HepG2 (cell line): ENCODE results near the gene RNPS1. TPM values are rescaled to one million over a fixed set of nuclear protein-coding genes. Genes with fewer than 3 reads are reported as not detected.

ENCODE experiments used
- ATF5 ChIP-seq: sonication (generic); formaldehyde crosslinking; IDR thresholded peaks from 2 replicates; pipeline ENCODE4 v1.4.0; 2020; ENCODE audit warnings: mild to moderate bottlenecking, low read depth, missing genetic modification reagents
- CERS6 ChIP-seq: sonication (generic); formaldehyde crosslinking; IDR thresholded peaks from 2 replicates; pipeline ENCODE4 v1.5.0; 2020; ENCODE audit warnings: missing genetic modification reagents
- HMGXB4 ChIP-seq, 2 experiments: sonication (generic) in 1 of 2; formaldehyde crosslinking in 1 of 2; IDR thresholded peaks; 2 replicates each; pipeline versions ENCODE4 v1.4.0 to v1.6.1; 2018 to 2020; ENCODE audit warnings: missing genetic modification reagents in 2 of 2, borderline replicate concordance in 1 of 2, low read depth in 1 of 2, mild to moderate bottlenecking in 1 of 2, missing biosample characterization in 1 of 2
- HOXA3 ChIP-seq: sonication (generic); formaldehyde crosslinking; IDR thresholded peaks from 2 replicates; pipeline ENCODE4 v1.5.0; 2020; ENCODE audit warnings: missing genetic modification reagents
- HOXA5 ChIP-seq: sonication (generic); formaldehyde crosslinking; IDR thresholded peaks from 2 replicates; pipeline ENCODE4 v1.4.0; 2020; ENCODE audit warnings: missing genetic modification reagents
- MIER2 ChIP-seq: IDR thresholded peaks from 2 replicates; pipeline ENCODE4 v1.6.1; 2016; ENCODE audit warnings: missing biosample characterization, missing genetic modification reagents
- NKX3-1 ChIP-seq: sonication (generic); formaldehyde crosslinking; IDR thresholded peaks from 2 replicates; pipeline ENCODE4 v1.5.0; 2020; ENCODE audit warnings: missing genetic modification reagents
- SIN3A ChIP-seq: IDR thresholded peaks from 2 replicates; pipeline ENCODE4 v1.6.1; 2011; ENCODE audit warnings: low read depth, mild to moderate bottlenecking, control low read depth, low read length, borderline replicate concordance
- SRF ChIP-seq: IDR thresholded peaks from 2 replicates; pipeline ENCODE4 v1.6.1; 2011; ENCODE audit warnings: mild to moderate bottlenecking, low read depth, low read length, moderate library complexity
- ZBTB38 ChIP-seq: sonication (generic); formaldehyde crosslinking; IDR thresholded peaks from 2 replicates; pipeline ENCODE4 v1.5.1; 2020; ENCODE audit warnings: mild to moderate bottlenecking, missing genetic modification reagents
- ZFAT ChIP-seq: sonication (generic); formaldehyde crosslinking; conservative IDR thresholded peaks from 2 replicates; pipeline ENCODE4 v1.8.1; 2023; ENCODE audit warnings: missing genetic modification reagents, inconsistent platforms
- ZNF124 ChIP-seq: sonication (generic); formaldehyde crosslinking; IDR thresholded peaks from 2 replicates; pipeline ENCODE4 v1.4.0; 2020; ENCODE audit warnings: missing genetic modification reagents
- ZNF253 ChIP-seq: sonication (generic); formaldehyde crosslinking; IDR thresholded peaks from 2 replicates; pipeline ENCODE4 v1.8.0; 2022; ENCODE audit warnings: mild to moderate bottlenecking, missing genetic modification reagents, borderline replicate concordance
- ZNF280B ChIP-seq: sonication (generic); formaldehyde crosslinking; IDR thresholded peaks from 2 replicates; pipeline ENCODE4 v1.5.0; 2020; ENCODE audit warnings: missing genetic modification reagents, mild to moderate bottlenecking, borderline replicate concordance
- ZNF530 ChIP-seq: sonication (generic); formaldehyde crosslinking; IDR thresholded peaks from 2 replicates; pipeline ENCODE4 v1.5.0; 2020; ENCODE audit warnings: low read depth, mild to moderate bottlenecking, missing genetic modification reagents
- ZNF7 ChIP-seq: IDR thresholded peaks from 2 replicates; pipeline ENCODE4 v1.6.1; 2016; ENCODE audit warnings: missing biosample characterization, missing genetic modification reagents
- ZNF709 ChIP-seq: sonication (generic); formaldehyde crosslinking; IDR thresholded peaks from 2 replicates; pipeline ENCODE4 v1.5.0; 2020; ENCODE audit warnings: mild to moderate bottlenecking, missing genetic modification reagents
- ZNF891 ChIP-seq: sonication (generic); formaldehyde crosslinking; IDR thresholded peaks from 2 replicates; pipeline ENCODE4 v1.5.0; 2020; ENCODE audit warnings: mild to moderate bottlenecking, missing genetic modification reagents
- ZSCAN25 ChIP-seq: sonication (generic); formaldehyde crosslinking; IDR thresholded peaks from 2 replicates; pipeline ENCODE4 v1.8.0; 2022; ENCODE audit warnings: mild to moderate bottlenecking, missing genetic modification reagents
- polyA plus RNA-seq, 8 experiments: library from polyadenylated mRNA; depleted of rRNA in 3 of 8; stranded (reverse) in 7 of 8; unstranded in 1 of 8; fragments of >200 nt; fragmentation: Illumina TruSeq in 4 of 8; extraction: Trizol in 4 of 8; gene quantifications; 2 replicates each; pipeline versions ENCODE4 v1.2.1 to v1.2.3, GENCODE V29; 2011 to 2016; ENCODE audit warnings: low read depth in 4 of 8, missing spikeins in 1 of 8, mixed read lengths in 1 of 8; ENCODE audit not compliant: insufficient read depth in 1 of 8
- total RNA-seq, 5 experiments: library from RNA; depleted of rRNA; stranded (reverse); fragments of >200 nt; fragmentation: Illumina TruSeq; extraction: Trizol; gene quantifications; 2 replicates each; pipeline ENCODE4 v1.2.3, GENCODE V29; 2016; ENCODE audit warnings: low read depth in 1 of 5
- TF ChIP-seq, protein P1 (sequence below): sonication (generic); formaldehyde crosslinking; IDR thresholded peaks from 2 replicates; pipeline ENCODE4 v1.9.0; 2021; ENCODE audit warnings: missing genetic modification reagents, mild to moderate bottlenecking, borderline replicate concordance
- TF ChIP-seq, protein P2 (sequence below): sonication (generic); formaldehyde crosslinking; IDR thresholded peaks from 2 replicates; pipeline ENCODE4 v1.4.0; 2020; ENCODE audit warnings: missing genetic modification reagents, low read depth, mild to moderate bottlenecking, borderline replicate concordance

Gene RNPS1
- total and polyA plus RNA-seq, 2 of the 13 experiments (the other 11 are each of a cell fraction or from before 2014, with no cell fraction given), result 126 to 133 TPM

GRCh38 chr16:2223221-2223941 is 44.5 kb downstream of the RNPS1 start, which contains the start of gene E4F1 (continued):
- TF ChIP-seq ZSCAN25 (CRISPR knock-in tag), result peak; percentile 85
- peak; percentile 72; the same call in 1 of the 2 replicates for TF ChIP-seq SIN3A
- TF ChIP-seq NKX3-1 (CRISPR knock-in tag), result peak; percentile 47; the same call in 1 of the 2 replicates
- TF ChIP-seq, protein P1, sequence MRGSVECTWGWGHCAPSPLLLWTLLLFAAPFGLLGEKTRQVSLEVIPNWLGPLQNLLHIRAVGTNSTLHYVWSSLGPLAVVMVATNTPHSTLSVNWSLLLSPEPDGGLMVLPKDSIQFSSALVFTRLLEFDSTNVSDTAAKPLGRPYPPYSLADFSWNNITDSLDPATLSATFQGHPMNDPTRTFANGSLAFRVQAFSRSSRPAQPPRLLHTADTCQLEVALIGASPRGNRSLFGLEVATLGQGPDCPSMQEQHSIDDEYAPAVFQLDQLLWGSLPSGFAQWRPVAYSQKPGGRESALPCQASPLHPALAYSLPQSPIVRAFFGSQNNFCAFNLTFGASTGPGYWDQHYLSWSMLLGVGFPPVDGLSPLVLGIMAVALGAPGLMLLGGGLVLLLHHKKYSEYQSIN (CRISPR knock-in tag), result no peak
- 0 out of 2 replicates have a peak, but pooled peaks have one; percentile 30 for TF ChIP-seq ZNF891 (CRISPR knock-in tag)
- no peak for TF ChIP-seq ZNF253 (CRISPR knock-in tag)
- TF ChIP-seq HOXA3 (CRISPR knock-in tag), result peak; percentile 100
- peak; percentile 25; the same call in 1 of the 2 replicates for TF ChIP-seq ZNF124
- TF ChIP-seq ZNF280B (CRISPR knock-in tag), result no peak
- TF ChIP-seq ZFAT (CRISPR knock-in tag), result no peak
- TF ChIP-seq ZNF709 (CRISPR knock-in tag), result no peak
- TF ChIP-seq, protein P2, sequence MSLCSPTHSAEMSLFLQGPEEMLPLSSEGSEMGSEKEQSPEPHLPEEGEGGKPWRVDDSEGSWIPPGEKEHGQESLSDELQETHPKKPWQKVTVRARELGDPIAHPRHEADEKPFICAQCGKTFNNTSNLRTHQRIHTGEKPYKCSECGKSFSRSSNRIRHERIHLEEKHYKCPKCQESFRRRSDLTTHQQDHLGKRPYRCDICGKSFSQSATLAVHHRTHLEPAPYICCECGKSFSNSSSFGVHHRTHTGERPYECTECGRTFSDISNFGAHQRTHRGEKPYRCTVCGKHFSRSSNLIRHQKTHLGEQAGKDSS (CRISPR knock-in tag), result peak; percentile 47; the same call in 1 of the 2 replicates
- TF ChIP-seq CERS6 (CRISPR knock-in tag), result 0 out of 2 replicates have a peak, but pooled peaks have one; percentile 54
- peak; percentile 53; the same call in 1 of the 2 replicates for TF ChIP-seq SRF
- no peak; the same call in 1 of the 2 replicates for TF ChIP-seq HOXA5 (CRISPR knock-in tag)
- TF ChIP-seq MIER2, result no peak
- TF ChIP-seq ZNF7, result no peak
- TF ChIP-seq ZBTB38 (CRISPR knock-in tag), result peak; percentile 88
- no peak for TF ChIP-seq ATF5 (CRISPR knock-in tag)
- no peak for TF ChIP-seq ZNF530 (CRISPR knock-in tag)
- TF ChIP-seq HMGXB4 (CRISPR knock-in tag; IDR thresholded peaks at IDR 0.05; ENCODE audit: borderline replicate concordance in 1 of 2, low read depth in 1 of 2), result peak; percentile 69 to 95; a peak in 3 of 4 replicates
